Psoas muscle (tissue), 8 donors: ENCODE data around the gene IZUMO4. TPM values are rescaled to one million over a fixed set of nuclear protein-coding genes. Genes with fewer than 3 reads are reported as not detected.

Experiments used
- ATAC-seq, 4 donors: fragments of 200-7000 bp; cut with Tn5 transposase; one replicate each; pipeline ENCODE4 v1.9.1; 2020; ENCODE audit warnings: moderate library complexity in 3 of 4, mild to moderate bottlenecking in 2 of 4
- DNase-seq, 2 donors: peaks; one replicate each; pipeline ENCODE4 v3.0.0-alpha.2; 2020
- H3K27ac ChIP-seq: fragments of 200-600 bp; one replicate; pipeline ENCODE4 v1.8.0; 2022
- H3K27me3 ChIP-seq, 3 donors: fragments of 200-600 bp in 1 of 3; one replicate each; pipeline versions ENCODE4 v1.6.1 to v1.8.0; 2013 to 2022; ENCODE audit warnings: low read length in 2 of 3, mild to moderate bottlenecking in 2 of 3, moderate library complexity in 1 of 3; ENCODE audit not compliant: insufficient read depth in 3 of 3
- H3K36me3 ChIP-seq, 2 donors: fragments of 200-600 bp in 1 of 2; one replicate each; pipeline versions ENCODE4 v1.6.1 to v1.8.0; 2013 to 2022; ENCODE audit warnings: low read depth in 1 of 2, mild to moderate bottlenecking in 1 of 2, moderate library complexity in 1 of 2; ENCODE audit not compliant: insufficient read depth in 1 of 2
- H3K4me1 ChIP-seq: fragments of 200-600 bp; one replicate; pipeline ENCODE4 v1.8.0; 2022
- H3K4me3 ChIP-seq: fragments of 200-600 bp; one replicate; pipeline ENCODE4 v1.8.0; 2022; ENCODE audit warnings: mild to moderate bottlenecking
- H3K9me3 ChIP-seq: fragments of 200-600 bp; one replicate; pipeline ENCODE4 v1.8.0; 2022
- CTCF ChIP-seq: fragments of 200-600 bp; IDR thresholded peaks from one replicate; pipeline ENCODE4 v1.8.0; 2022; ENCODE audit warnings: antibody characterized with exemption
- WGBS, 3 donors: extraction: QIAGEN DNeasy Blood & Tissue Kit; methylation state at CpG; one replicate each; pipeline versions ENCODE4 v1.1.6 to v1.1.7; 2013; 5-methylcytosine and 5-hydroxymethylcytosine counted together
- intact Hi-C, 2 donors: fragments of 100-400 bp; cut with DNase I; formaldehyde crosslinking; loops; one replicate each; pipeline versions ENCODE4 v1.11.0 to v1.14.2; 2022
- polyA plus RNA-seq, 3 donors: library from polyadenylated mRNA; stranded (reverse); fragments of 200-250 nt; gene quantifications; one replicate each; pipeline ENCODE4 v1.2.3, GENCODE V29; 2013
- total RNA-seq, 4 donors: library from RNA; stranded (reverse); fragmentation: NEBNext Ultra II Directional in 2 of 4; extraction: Animal tissue kit (Norgen Biotek cat#: 25700) in 2 of 4; gene quantifications; one replicate each; pipeline versions ENCODE4 v1.2.1 to v1.2.4, GENCODE V29; 2021 to 2023
- donor health status: healthy with polysubstance abuse.
- donor health status: DM: no; HTN: no; CAD: no; lungs with moderate emphysema.
- donor health status: Bipolar disorder and iron deficiency.
- donor health status: healthy.
- donor health status: DM: yes; HTN: yes; CAD: no.
- donor health status: DM: no; HTN: no; CAD: no.
- donor health status: DM: no; HTN: no; CAD: no.
- donor health status: DM: yes; HTN: yes; CAD: no.

IZUMO4 gene
- total and polyA plus RNA-seq, 7 donors: 0.69 to 3.0 (median 1.6) TPM

- H3K9me3 ChIP-seq: no peaks in the 10 kb centered on the region
- no peak for TF ChIP-seq CTCF
- H3K4me1 ChIP-seq: no peaks in the 10 kb centered on the region
- 90 to 94% (median 92%) methylated on average over 18 of the region's 18 CpGs for WGBS, 3 donors
- no peaks in the 10 kb centered on the region for H3K27me3 ChIP-seq
- no peak for ATAC-seq
- DNase-seq: no peak
- H3K36me3 ChIP-seq: peaks cover 17 to 100% of the 10 kb centered on the region in 2 donors
- intact Hi-C loops: no loop called here
- no peak overlapping the region for H3K4me3 ChIP-seq
- H3K27ac ChIP-seq: no peak overlapping the region
These were observed 21.7 kb downstream of the IZUMO4 start for GRCh38 chr19:2118438-2118837.

- 84 to 90% (median 86%) methylated on average over 30 to 31 of the region's 31 CpGs for WGBS, 3 donors
- Histone ChIP-seq H3K27me3 (no peaks in the 10 kb centered on the region), H3K9me3 (no peaks in the 10 kb centered on the region), H3K27ac (no peak overlapping the region), H3K4me1 (no peaks in the 10 kb centered on the region), H3K4me3 (no peak overlapping the region), H3K36me3 (peaks cover 15 to 99% of the 10 kb centered on the region in 2 donors)
- DNase-seq (no peak), ATAC-seq (no peak)
- intact Hi-C loops: no loop called here
- TF ChIP-seq CTCF: no peak
These were observed 23.4 kb downstream of the IZUMO4 start for GRCh38 chr19:2119921-2120785.

GRCh38 chr19:2120821-2121220 is 24.1 kb downstream of the IZUMO4 start:
- no peak overlapping the region for H3K27ac ChIP-seq
- H3K27me3 ChIP-seq: no peaks in the 10 kb centered on the region
- H3K4me3 ChIP-seq: no peak overlapping the region
- DNase-seq: no peak
- no peak for TF ChIP-seq CTCF
- intact Hi-C loops: no loop called here
- ATAC-seq: no peak
- H3K4me1 ChIP-seq: no peaks in the 10 kb centered on the region
- WGBS, 3 donors: 93 to 96% (median 96%) methylated on average over 26 of the region's 26 CpGs
- peaks cover 15 to 99% of the 10 kb centered on the region in 2 donors for H3K36me3 ChIP-seq
- no peaks in the 10 kb centered on the region for H3K9me3 ChIP-seq

GRCh38 chr19:2121416-2122051 is 24.8 kb downstream of the IZUMO4 start:
- H3K9me3 ChIP-seq: no peaks in the 10 kb centered on the region
- TF ChIP-seq CTCF: no peak
- 86 to 92% (median 91%) methylated on average over 25 to 27 of the region's 27 CpGs for WGBS, 3 donors
- H3K4me3 ChIP-seq: no peak overlapping the region
- H3K36me3 ChIP-seq: peaks cover 15 to 99% of the 10 kb centered on the region in 2 donors
- no peak overlapping the region for H3K27ac ChIP-seq
- intact Hi-C loops: no loop called here
- no peaks in the 10 kb centered on the region for H3K27me3 ChIP-seq
- ATAC-seq (peak in 2 of 4 donors; percentile 19 to 30), DNase-seq (no peak)
- H3K4me1 ChIP-seq: no peaks in the 10 kb centered on the region
